ENCODE data around the gene P2RX4.
"Not testable (repeated sequence)": the region's sequence is repeated elsewhere in the genome, so short reads cannot be mapped to it uniquely, and the experiment has no call there.

P2RX4 gene

DNA sequence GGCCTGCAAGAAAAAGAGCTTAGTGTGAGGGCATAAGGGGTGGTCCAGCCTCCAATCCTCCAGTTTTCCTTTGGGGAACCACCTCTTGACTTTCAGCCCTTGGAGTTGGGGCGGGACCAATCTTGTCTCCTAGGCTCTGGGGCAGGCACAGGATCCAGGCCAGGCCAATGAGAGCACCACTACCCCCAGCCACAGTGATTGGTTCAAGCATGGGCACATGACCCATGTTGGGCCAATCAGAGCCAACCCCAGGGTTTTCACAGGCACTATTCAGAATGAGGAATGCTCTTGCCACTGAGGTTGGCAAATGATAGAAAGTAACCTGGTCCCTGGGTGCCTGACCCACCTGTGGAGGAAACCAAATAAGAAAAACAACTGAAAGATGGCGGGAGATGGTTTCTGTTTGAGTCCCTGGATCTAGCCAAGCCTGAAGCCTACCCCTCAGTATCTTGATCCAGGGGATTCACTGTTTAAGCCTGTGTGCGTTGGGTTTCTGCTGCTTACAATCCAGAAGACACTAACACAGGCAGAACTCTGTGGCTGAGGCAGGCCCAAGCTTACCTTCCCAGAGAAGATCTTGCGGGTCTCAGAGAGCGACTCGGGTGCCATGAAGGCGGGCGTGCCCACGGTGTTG is 42.9 kb downstream of the P2RX4 start:
- Histone ChIP-seq H3K9me3 (ENCODE audit: severe bottlenecking) (no peaks in the 10 kb centered on the region), H3K27me3 (ENCODE audit: insufficient read depth, low read depth, severe bottlenecking) (no peaks in the 10 kb centered on the region), H3K4me3 (ENCODE audit: low read depth, low read length) (no peak overlapping the region), H3K36me3 (peaks cover 43% of the 10 kb centered on the region), H3K27ac (no peak overlapping the region)
- TF ChIP-seq CTCF (IDR thresholded peaks at IDR 0.05; ENCODE audit: low read depth, low read length) = no peak
- no peak for DNase-seq

GRCh38 chr12:121253638-121254335 is 43.9 kb downstream of the P2RX4 start:
- no peaks in the 10 kb centered on the region for H3K27me3 ChIP-seq (ENCODE audit: insufficient read depth, low read depth, severe bottlenecking)
- H3K4me3 ChIP-seq (ENCODE audit: low read depth, low read length) = no peak overlapping the region
- no peaks in the 10 kb centered on the region for H3K9me3 ChIP-seq (ENCODE audit: severe bottlenecking)
- no peak overlapping the region for H3K27ac ChIP-seq
- no peak for TF ChIP-seq CTCF (IDR thresholded peaks at IDR 0.05; ENCODE audit: low read depth, low read length)
- no peak for DNase-seq
- peaks cover 43% of the 10 kb centered on the region for H3K36me3 ChIP-seq

- H3K27me3 ChIP-seq (ENCODE audit: insufficient read depth, low read depth, severe bottlenecking) = no peaks in the 10 kb centered on the region
- H3K9me3 ChIP-seq (ENCODE audit: severe bottlenecking) = no peaks in the 10 kb centered on the region
- H3K4me3 ChIP-seq (ENCODE audit: low read depth, low read length) = no peak overlapping the region
- H3K27ac ChIP-seq = no peak overlapping the region
- H3K36me3 ChIP-seq = peaks cover 55% of the 10 kb centered on the region
- no peak for TF ChIP-seq CTCF (IDR thresholded peaks at IDR 0.05; ENCODE audit: low read depth, low read length)
- DNase-seq = no peak
Observed at GRCh38 chr12:121255433-121255832, 45.5 kb downstream of the P2RX4 start.

- not testable (repeated sequence) for H3K27ac ChIP-seq; H3K27me3 ChIP-seq (ENCODE audit: insufficient read depth, low read depth, severe bottlenecking); H3K9me3 ChIP-seq (ENCODE audit: severe bottlenecking); H3K4me3 ChIP-seq (ENCODE audit: low read depth, low read length); DNase-seq
- H3K36me3 ChIP-seq = peaks cover 52% of the 10 kb centered on the region
Observed at GRCh38 chr12:121257704-121258449, 47.9 kb downstream of the P2RX4 start.

DNA sequence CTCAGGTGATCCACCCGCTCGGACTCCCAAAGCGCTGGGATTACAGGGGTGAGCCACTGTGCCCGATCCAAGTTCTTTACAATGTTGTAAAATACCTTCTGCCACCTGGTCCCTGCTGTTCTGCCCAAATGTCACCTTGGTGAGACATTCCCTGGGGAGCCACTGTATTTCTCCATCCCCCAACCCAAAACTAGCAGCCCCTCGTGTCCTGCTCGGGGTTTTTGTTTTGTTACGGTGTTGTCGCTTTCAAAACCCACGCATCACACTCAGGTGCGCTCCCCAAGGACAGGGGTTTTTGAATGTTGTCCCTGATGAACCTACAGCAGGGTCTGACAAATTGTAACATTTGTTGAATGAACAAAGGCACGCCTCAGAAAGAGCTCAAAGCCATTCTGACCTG is 49.1 kb downstream of the P2RX4 start:
- H3K27me3 ChIP-seq (ENCODE audit: insufficient read depth, low read depth, severe bottlenecking) = no peaks in the 10 kb centered on the region
- H3K36me3 ChIP-seq = peaks cover 42% of the 10 kb centered on the region
- TF ChIP-seq CTCF (IDR thresholded peaks at IDR 0.05; ENCODE audit: low read depth, low read length) = no peak
- H3K9me3 ChIP-seq (ENCODE audit: severe bottlenecking) = no peaks in the 10 kb centered on the region
- H3K27ac ChIP-seq = no peak overlapping the region
- H3K4me3 ChIP-seq (ENCODE audit: low read depth, low read length) = no peak overlapping the region
- no peak for DNase-seq

DNA sequence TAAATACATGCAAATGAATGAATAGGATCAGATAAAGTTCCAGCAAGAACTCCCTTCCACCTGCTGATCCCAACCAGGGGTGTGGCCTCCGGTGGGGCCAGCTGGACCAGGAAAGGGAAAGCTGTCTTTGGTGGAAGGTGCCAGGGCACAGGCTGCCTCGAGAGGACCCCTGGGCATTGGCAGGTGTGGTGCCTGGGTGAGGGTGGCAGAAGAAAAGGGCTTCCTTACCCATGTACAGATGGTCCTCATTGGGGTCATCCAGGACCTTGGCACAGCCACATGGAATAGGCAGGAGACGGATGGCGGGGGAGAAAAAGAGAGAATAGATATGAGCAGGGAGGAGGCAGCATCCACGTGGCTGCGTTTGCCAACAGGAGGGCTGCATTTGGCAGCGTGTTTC is 50.2 kb downstream of the P2RX4 start:
- H3K36me3 ChIP-seq = peaks cover 33% of the 10 kb centered on the region
- no peak overlapping the region for H3K27ac ChIP-seq
- no peak for TF ChIP-seq CTCF (IDR thresholded peaks at IDR 0.05; ENCODE audit: low read depth, low read length)
- H3K9me3 ChIP-seq (ENCODE audit: severe bottlenecking) = no peaks in the 10 kb centered on the region
- no peaks in the 10 kb centered on the region for H3K27me3 ChIP-seq (ENCODE audit: insufficient read depth, low read depth, severe bottlenecking)
- H3K4me3 ChIP-seq (ENCODE audit: low read depth, low read length) = no peak overlapping the region
- no peak for DNase-seq

Data from WERI-Rb-1 (cell line).